Measurements from ENCODE around the gene CCDC182.

CCDC182 gene

GRCh38 chr17:57720386-57721035, 24.6 kb downstream of the CCDC182 start:
- H3K4me3 ChIP-seq (ENCODE audit: low read length), result no peak overlapping the region
- DNase-seq (ENCODE audit: low read depth), result peak; percentile 42
- TF ChIP-seq, protein P1, sequence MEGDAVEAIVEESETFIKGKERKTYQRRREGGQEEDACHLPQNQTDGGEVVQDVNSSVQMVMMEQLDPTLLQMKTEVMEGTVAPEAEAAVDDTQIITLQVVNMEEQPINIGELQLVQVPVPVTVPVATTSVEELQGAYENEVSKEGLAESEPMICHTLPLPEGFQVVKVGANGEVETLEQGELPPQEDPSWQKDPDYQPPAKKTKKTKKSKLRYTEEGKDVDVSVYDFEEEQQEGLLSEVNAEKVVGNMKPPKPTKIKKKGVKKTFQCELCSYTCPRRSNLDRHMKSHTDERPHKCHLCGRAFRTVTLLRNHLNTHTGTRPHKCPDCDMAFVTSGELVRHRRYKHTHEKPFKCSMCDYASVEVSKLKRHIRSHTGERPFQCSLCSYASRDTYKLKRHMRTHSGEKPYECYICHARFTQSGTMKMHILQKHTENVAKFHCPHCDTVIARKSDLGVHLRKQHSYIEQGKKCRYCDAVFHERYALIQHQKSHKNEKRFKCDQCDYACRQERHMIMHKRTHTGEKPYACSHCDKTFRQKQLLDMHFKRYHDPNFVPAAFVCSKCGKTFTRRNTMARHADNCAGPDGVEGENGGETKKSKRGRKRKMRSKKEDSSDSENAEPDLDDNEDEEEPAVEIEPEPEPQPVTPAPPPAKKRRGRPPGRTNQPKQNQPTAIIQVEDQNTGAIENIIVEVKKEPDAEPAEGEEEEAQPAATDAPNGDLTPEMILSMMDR (IDR thresholded peaks at IDR 0.05; ENCODE audit: insufficient read depth, low read depth, low read length, missing control alignments), result no peak

GRCh38 chr17:57718878-57719277, 26.2 kb downstream of the CCDC182 start:
- no peak overlapping the region for H3K4me3 ChIP-seq (ENCODE audit: low read length)
- TF ChIP-seq, protein P1 (IDR thresholded peaks at IDR 0.05; ENCODE audit: insufficient read depth, low read depth, low read length, missing control alignments), result no peak
- DNase-seq (ENCODE audit: low read depth), result no peak

GRCh38 chr17:57715981-57716380, 29.1 kb downstream of the CCDC182 start:
- TF ChIP-seq, protein P1 (IDR thresholded peaks at IDR 0.05; ENCODE audit: insufficient read depth, low read depth, low read length, missing control alignments), result no peak
- DNase-seq (ENCODE audit: low read depth), result no peak
- no peak overlapping the region for H3K4me3 ChIP-seq (ENCODE audit: low read length)

DNA sequence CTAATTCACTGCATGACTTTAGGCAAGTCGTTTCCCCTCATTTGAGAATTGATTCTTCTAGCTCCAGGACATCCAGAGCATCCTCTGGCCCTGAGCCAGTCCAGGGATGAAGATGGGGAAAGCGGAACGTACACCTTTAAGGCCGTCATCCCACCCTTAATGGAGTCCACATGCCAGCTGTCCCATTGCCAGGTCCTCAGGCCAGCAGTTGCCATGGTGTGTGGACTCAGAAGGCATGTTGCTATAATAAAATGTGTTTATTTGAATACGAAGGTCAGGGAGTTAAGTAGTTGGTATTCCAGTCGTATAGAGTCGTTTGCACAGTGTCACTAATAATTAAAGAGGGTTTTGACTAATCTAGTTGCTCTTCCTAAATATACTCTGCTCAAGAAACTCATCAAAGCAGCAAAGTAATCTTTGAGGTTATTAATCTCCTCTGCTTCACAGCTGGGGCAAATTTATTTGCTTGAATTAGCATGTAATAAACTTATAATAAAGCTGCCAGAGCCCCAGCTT, 30.4 kb downstream of the CCDC182 start:
- no peak for DNase-seq (ENCODE audit: low read depth)
- TF ChIP-seq, protein P1 (IDR thresholded peaks at IDR 0.05; ENCODE audit: insufficient read depth, low read depth, low read length, missing control alignments), result no peak
- H3K4me3 ChIP-seq (ENCODE audit: low read length), result no peak overlapping the region

DNA sequence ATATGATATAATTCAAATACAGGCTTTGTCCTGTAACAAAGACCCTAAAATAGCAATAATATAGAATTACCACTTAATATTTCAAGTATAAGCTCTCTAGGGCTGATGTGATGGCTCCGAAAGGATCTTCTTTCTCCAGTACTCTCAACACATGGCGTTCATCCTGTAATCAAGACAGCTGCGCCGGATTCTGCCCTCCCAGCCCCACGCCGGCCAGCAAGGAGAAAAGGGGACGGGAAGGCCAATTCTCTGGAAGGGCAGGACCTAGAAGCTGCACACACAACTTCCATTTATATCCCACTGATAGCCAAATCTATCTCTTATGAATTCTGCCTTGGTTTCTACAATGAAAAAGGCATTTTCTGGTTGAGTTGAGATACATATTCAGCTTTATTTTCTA, 32.0 kb downstream of the CCDC182 start:
- no peak for DNase-seq (ENCODE audit: low read depth)
- H3K4me3 ChIP-seq (ENCODE audit: low read length), result no peak overlapping the region
- TF ChIP-seq, protein P1 (IDR thresholded peaks at IDR 0.05; ENCODE audit: insufficient read depth, low read depth, low read length, missing control alignments), result no peak

DNA sequence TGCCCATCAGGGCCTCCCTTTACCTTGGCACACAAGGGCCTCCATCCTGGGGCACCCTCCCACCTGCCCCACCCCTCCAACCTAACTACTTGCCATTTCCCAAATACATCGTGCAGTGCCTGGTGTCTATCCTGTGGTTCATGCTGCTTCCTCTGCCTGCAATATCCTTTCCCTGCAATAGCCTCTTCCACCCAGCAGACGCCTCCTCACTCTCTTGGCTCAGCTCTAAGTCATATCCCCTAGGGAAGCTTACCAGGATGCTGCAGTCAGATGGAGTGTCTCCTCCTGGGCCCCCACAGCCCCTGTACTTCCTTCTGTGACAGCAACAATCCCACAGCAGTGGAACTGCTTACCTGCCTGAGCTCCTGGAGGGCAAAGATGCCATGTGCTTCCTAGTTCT, 36.7 kb downstream of the CCDC182 start:
- TF ChIP-seq, protein P1 (IDR thresholded peaks at IDR 0.05; ENCODE audit: insufficient read depth, low read depth, low read length, missing control alignments), result no peak
- no peak overlapping the region for H3K4me3 ChIP-seq (ENCODE audit: low read length)
- DNase-seq (ENCODE audit: low read depth), result no peak

- TF ChIP-seq, protein P1 (IDR thresholded peaks at IDR 0.05; ENCODE audit: insufficient read depth, low read depth, low read length, missing control alignments), result no peak
- H3K4me3 ChIP-seq (ENCODE audit: low read length), result no peak overlapping the region
- DNase-seq (ENCODE audit: low read depth), result no peak
These were observed 37.2 kb downstream of the CCDC182 start for GRCh38 chr17:57707892-57708291.
